Gastrocnemius medialis (tissue), 4 donors: Measurements from ENCODE around the gene OR51A7.

Experiments used
- CTCF ChIP-seq, 5 experiments: fragments of 450-650 bp in 3 of 5; fragments of 200-600 bp in 2 of 5; sonication (generic) in 2 of 5; IDR thresholded peaks in 4 of 5; conservative IDR thresholded peaks in 1 of 5; 1 replicate in 4 of 5; 2 replicates in 1 of 5; pipeline ENCODE4 v1.5.1; 2016 to 2019; ENCODE audit warnings: antibody characterized with exemption in 5 of 5, mild to moderate bottlenecking in 3 of 5, moderate library complexity in 3 of 5
- POLR2A ChIP-seq, 2 donors: fragments of 450-650 bp; IDR thresholded peaks; one replicate each; pipeline ENCODE4 v1.6.1; 2017; ENCODE audit warnings: antibody characterized with exemption in 2 of 2, mild to moderate bottlenecking in 2 of 2, moderate library complexity in 2 of 2

GRCh38 chr11:4922304-4922703 is 18.7 kb downstream of the OR51A7 start:
- TF ChIP-seq CTCF (IDR thresholded peaks at IDR 0.05 in 4 of 5, conservative IDR thresholded peaks at IDR 0.05 in 1 of 5), result no peak
- no peak for TF ChIP-seq POLR2A (IDR thresholded peaks at IDR 0.05)
